ENCODE results near the gene PCP4L1.

GRCh38 chr1:161267321-161267720 lies 8.8 kb downstream of the PCP4L1 start:
- TF ChIP-seq CTCF (IDR thresholded peaks at IDR 0.05) (no peak), POLR2A (IDR thresholded peaks at IDR 0.05) (no peak)
